GM12865 (cell line): ENCODE measurements around the gene NR6A1.

Experiments
- DNase-seq: peaks from one replicate; pipeline ENCODE4 v3.0.0; 2010; ENCODE audit warnings: low read depth
- H3K4me3 ChIP-seq: 2 replicates; pipeline ENCODE4 v1.5.1; 2011; ENCODE audit warnings: mild to moderate bottlenecking, low read depth, low read length, control low read depth
- TF ChIP-seq, protein P1 (sequence below): IDR thresholded peaks from 2 replicates; pipeline ENCODE4 v1.5.1; 2011; ENCODE audit warnings: low read length, control low read depth, low read depth, inconsistent platforms; ENCODE audit not compliant: insufficient read depth; ENCODE audit errors: missing control alignments

The NR6A1 gene

DNA sequence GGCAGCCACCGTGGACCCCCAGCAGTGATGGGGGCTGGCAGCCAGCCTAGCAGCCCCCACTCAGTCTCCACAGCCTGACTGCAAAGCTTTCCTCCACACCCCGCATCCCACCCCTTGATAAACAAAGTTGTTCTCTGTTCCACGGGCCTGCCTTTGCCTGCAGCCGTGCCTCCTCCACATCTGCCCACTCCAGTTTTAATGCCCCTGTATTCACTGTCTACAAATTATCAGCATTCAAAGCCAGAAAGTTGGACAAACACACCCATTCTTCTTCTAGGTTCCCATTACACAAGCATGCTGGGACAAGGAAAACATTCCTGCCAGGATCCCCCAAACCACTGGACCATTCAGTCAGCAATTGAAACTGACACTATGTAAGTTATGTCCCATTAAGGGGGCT lies 240.9 kb downstream of the NR6A1 start:
- no peak for DNase-seq
- no peak overlapping the region for H3K4me3 ChIP-seq
- TF ChIP-seq, protein P1, sequence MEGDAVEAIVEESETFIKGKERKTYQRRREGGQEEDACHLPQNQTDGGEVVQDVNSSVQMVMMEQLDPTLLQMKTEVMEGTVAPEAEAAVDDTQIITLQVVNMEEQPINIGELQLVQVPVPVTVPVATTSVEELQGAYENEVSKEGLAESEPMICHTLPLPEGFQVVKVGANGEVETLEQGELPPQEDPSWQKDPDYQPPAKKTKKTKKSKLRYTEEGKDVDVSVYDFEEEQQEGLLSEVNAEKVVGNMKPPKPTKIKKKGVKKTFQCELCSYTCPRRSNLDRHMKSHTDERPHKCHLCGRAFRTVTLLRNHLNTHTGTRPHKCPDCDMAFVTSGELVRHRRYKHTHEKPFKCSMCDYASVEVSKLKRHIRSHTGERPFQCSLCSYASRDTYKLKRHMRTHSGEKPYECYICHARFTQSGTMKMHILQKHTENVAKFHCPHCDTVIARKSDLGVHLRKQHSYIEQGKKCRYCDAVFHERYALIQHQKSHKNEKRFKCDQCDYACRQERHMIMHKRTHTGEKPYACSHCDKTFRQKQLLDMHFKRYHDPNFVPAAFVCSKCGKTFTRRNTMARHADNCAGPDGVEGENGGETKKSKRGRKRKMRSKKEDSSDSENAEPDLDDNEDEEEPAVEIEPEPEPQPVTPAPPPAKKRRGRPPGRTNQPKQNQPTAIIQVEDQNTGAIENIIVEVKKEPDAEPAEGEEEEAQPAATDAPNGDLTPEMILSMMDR: no peak

DNA sequence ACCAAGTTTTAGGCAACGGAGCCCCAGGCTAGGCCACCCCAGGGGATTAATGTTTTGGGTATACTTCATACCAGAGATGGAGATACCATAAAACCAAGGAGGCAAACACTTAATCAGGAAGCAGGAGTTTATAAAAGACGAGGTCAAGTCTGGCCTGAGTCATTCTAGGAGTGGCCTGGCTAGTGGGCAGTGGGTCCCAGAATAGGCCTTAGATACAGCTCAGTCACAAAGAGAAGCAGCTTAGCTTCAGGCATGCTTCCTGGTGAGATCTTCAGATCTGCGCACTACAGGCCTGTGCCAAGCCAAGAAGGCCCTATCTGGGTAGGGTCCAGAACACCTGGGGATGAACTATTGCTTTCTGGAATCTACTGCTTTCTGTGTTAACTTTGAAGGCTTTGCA lies 243.3 kb downstream of the NR6A1 start:
- H3K4me3 ChIP-seq: no peak overlapping the region
- TF ChIP-seq, protein P1: no peak
- DNase-seq: no peak

DNA sequence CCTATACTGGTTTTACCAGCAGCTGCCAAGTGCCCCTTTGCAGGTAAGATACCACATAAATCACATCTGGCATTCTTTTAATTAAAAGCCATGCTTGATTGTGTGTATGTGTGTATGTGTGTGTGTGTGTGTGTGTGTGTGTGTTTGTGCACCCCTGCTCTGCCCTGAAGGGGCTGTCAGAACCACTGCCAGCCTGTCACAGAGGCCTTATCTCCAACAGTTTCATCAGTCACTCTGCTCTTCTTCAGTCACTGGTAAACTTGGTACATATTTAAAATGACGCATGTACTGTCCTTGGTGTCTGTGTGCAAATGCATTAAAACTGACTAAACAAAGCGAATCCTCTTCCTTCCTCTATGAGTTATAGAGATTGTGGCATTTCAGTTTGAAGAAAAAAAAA lies 244.9 kb downstream of the NR6A1 start:
- TF ChIP-seq, protein P1: no peak
- DNase-seq: no peak
- H3K4me3 ChIP-seq: no peak overlapping the region

DNA sequence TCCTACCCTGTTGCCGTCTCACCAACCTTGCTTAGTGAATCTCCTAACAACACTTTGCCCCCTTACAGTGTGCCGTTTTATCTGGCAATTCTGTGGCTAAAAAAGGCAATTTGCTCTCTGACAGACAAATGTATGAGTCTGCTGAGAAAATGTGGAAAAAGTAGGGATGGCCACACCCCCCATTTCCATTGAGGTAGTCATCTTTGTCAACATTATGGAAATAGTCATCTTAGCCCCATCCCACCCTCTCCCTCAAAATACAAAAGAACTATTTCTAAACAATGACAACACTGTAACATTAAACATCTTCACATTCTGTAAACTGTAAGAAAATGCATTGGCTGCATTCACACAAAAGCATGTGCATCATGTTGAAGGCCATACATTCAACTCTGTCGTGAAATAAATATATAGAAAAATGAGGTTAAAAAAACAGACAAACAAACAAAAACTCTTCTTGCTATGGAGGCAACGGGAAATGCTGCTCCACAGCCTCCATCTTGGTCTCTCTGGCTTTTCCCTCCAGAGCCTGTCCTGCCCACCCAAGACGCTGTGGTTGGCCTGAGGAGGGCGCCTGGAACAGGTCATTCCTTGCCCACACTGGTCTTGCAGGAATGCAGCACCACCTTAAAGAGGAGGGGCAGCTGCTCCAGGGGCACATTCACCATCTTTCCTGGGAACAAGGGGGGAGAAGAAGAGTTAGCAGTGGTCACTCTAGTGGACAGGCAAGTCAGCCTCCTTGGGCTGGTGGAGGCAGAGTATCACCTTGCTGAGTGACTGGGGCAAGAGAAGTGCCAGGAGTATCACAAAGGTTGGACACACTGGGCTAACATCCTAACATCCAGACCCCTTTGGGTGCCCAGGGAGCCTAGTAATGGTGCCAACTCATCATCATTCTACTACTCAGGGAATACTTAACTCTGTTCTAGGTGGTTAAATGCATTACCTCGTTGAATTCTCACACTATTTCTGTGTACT lies 248.7 kb downstream of the NR6A1 start:
- no peak overlapping the region for H3K4me3 ChIP-seq
- DNase-seq: no peak
- TF ChIP-seq, protein P1: no peak

DNA sequence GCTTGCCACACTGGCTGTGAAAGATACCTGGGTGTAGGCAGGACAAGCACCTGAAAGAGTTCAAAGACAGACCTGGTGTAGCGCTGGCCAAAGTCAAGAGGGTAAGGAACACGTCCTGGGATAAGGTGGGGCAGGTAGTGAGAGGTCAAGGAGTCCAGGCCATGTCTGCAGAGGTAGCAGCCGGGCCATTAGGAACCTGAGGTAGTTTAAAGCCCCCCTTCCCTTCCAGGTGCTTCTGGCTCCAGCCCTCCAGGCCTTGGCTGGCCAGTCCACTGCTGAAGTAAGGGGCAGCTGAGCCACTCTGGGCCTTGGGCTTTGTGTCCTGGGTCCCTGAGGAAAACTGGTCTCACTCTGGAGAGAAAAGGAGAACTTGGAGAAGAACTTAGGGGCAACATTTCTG lies 250.0 kb downstream of the NR6A1 start:
- TF ChIP-seq, protein P1: no peak

DNA sequence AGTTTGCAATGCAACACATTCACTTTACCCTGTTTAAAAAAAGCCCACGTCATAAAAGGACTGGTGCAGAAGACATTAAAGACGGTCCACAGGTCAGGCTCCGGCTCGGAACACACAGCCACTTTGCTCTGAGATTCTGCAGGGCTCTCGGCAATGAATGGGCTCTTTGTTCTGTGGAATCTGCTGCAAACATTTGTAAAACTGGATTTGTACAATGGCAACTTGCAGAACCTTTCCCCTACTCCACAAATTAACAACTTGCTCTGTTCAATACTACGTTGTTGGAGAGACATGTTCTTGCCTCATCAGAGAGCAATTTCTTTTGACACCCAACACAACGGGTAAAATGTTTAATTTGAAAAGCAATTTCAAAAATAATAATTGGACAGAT lies 250.9 kb downstream of the NR6A1 start:
- no peak for DNase-seq
- TF ChIP-seq, protein P1: no peak
- no peak overlapping the region for H3K4me3 ChIP-seq

More for the DNA sequence above, 250.0 kb downstream of the NR6A1 start:
- no peak for DNase-seq
- H3K4me3 ChIP-seq: no peak overlapping the region
